NCI-H524 (cell line): Measurements from ENCODE around the gene SNRNP40.
"Not testable (repeated sequence)": the region's sequence is repeated elsewhere in the genome, so short reads cannot be mapped to it uniquely, and the experiment has no call there.

Experiments used
- DNase-seq, 2 experiments: peaks; one replicate each; lab custom pipeline; 2025; lab: John Stamatoyannopoulos, UW

Gene SNRNP40

GRCh38 chr1:31282426-31282825 lies 14.2 kb downstream of the SNRNP40 start:
- DNase-seq: not testable (repeated sequence)

GRCh38 chr1:31273619-31274018 lies 23.0 kb downstream of the SNRNP40 start:
- DNase-seq: no peak

GRCh38 chr1:31272369-31272768 lies 24.2 kb downstream of the SNRNP40 start:
- DNase-seq: no peak

- DNase-seq: no peak
Measured at GRCh38 chr1:31266547-31266946, 30.0 kb downstream of the SNRNP40 start.

- no peak for DNase-seq
Measured at GRCh38 chr1:31264790-31265386, 31.7 kb downstream of the SNRNP40 start.

GRCh38 chr1:31263408-31263807 lies 33.2 kb downstream of the SNRNP40 start:
- no peak for DNase-seq

GRCh38 chr1:31262393-31262792 lies 34.2 kb downstream of the SNRNP40 start:
- DNase-seq: not testable (repeated sequence)

- DNase-seq: no peak
Measured at GRCh38 chr1:31261916-31262315, 34.7 kb downstream of the SNRNP40 start.

GRCh38 chr1:31259746-31260145 lies 36.8 kb downstream of the SNRNP40 start:
- DNase-seq: no peak

GRCh38 chr1:31258581-31258980 lies 38.0 kb downstream of the SNRNP40 start:
- DNase-seq: no peak

- DNase-seq: no peak
Measured at GRCh38 chr1:31257213-31257612, 39.4 kb downstream of the SNRNP40 start.

- no peak for DNase-seq
Measured at GRCh38 chr1:31249854-31250253, 46.7 kb downstream of the SNRNP40 start.

- DNase-seq: no peak
Measured at GRCh38 chr1:31248276-31248675, 48.3 kb downstream of the SNRNP40 start.

- DNase-seq: no peak
Measured at GRCh38 chr1:31244326-31244725, 52.3 kb downstream of the SNRNP40 start.

- peak; percentile 29 to 80 for DNase-seq
Measured at GRCh38 chr1:31243501-31244286, 52.9 kb downstream of the SNRNP40 start.

GRCh38 chr1:31241321-31241720 lies 55.3 kb downstream of the SNRNP40 start:
- DNase-seq: no peak

GRCh38 chr1:31239653-31240241 lies 56.8 kb downstream of the SNRNP40 start, which contains the start of gene NKAIN1:
Gene NKAIN1 (minus strand): TSS chr1:31239887. CDS start chr1:31239547, 340 bp downstream.
- peak in 1 of 2 experiments; percentile 45 for DNase-seq

- DNase-seq: peak in 1 of 2 experiments; percentile 39
Measured at GRCh38 chr1:31238986-31239613, 57.5 kb downstream of the SNRNP40 start.

- no peak for DNase-seq
Measured at GRCh38 chr1:31238612-31238985, 58.0 kb downstream of the SNRNP40 start.

- DNase-seq: no peak
Measured at GRCh38 chr1:31234870-31235269, 61.7 kb downstream of the SNRNP40 start.

- no peak for DNase-seq
Measured at GRCh38 chr1:31234123-31234708, 62.4 kb downstream of the SNRNP40 start.

- no peak for DNase-seq
Measured at GRCh38 chr1:31232689-31233088, 63.9 kb downstream of the SNRNP40 start.
